Ovary (tissue), 9 donors: ENCODE results near the gene XKR3. TPM values are rescaled to one million over a fixed set of nuclear protein-coding genes. Genes with fewer than 3 reads are reported as not detected.
"Not testable (repeated sequence)": the region's sequence is repeated elsewhere in the genome, so short reads cannot be mapped to it uniquely, and the experiment has no call there.

Source experiments
- DNase-seq, 5 donors: peaks; one replicate each; pipeline ENCODE4 v3.0.0-alpha.2; 2019 to 2020
- H3K27ac ChIP-seq, 2 donors: fragments of 200-600 bp; one replicate each; pipeline versions ENCODE4 v1.5.1 to v1.8.0; 2019 to 2022
- H3K27me3 ChIP-seq: fragments of 200-600 bp; one replicate; pipeline ENCODE4 v1.8.0; 2022
- H3K36me3 ChIP-seq: fragments of 200-600 bp; sonication (generic); one replicate; pipeline ENCODE4 v1.5.1; 2019
- H3K4me1 ChIP-seq: one replicate; pipeline ENCODE4 v1.8.1; 2013; ENCODE audit warnings: mild to moderate bottlenecking, moderate library complexity; ENCODE audit not compliant: insufficient read depth
- H3K4me3 ChIP-seq: fragments of 200-600 bp; sonication (generic); one replicate; pipeline ENCODE4 v1.5.1; 2017
- H3K9me3 ChIP-seq, 2 donors: fragments of 200-600 bp in 1 of 2; sonication (generic) in 1 of 2; one replicate each; pipeline versions ENCODE4 v1.5.1 to v1.8.1; 2013 to 2019; ENCODE audit warnings: mild to moderate bottlenecking in 1 of 2, moderate library complexity in 1 of 2
- CTCF ChIP-seq, 3 donors: fragments of 450-650 bp in 2 of 3; fragments of 200-600 bp in 1 of 3; IDR thresholded peaks; one replicate each; pipeline versions ENCODE4 v1.5.1 to v1.8.0; 2016 to 2022; ENCODE audit warnings: antibody characterized with exemption in 3 of 3, mild to moderate bottlenecking in 1 of 3
- EP300 ChIP-seq: sonication (generic); formaldehyde crosslinking; IDR thresholded peaks from one replicate; pipeline ENCODE4 v1.6.1; 2017; ENCODE audit warnings: antibody characterized with exemption
- POLR2A ChIP-seq: fragments of 450-650 bp; IDR thresholded peaks from one replicate; pipeline ENCODE4 v1.6.1; 2017; ENCODE audit warnings: antibody characterized with exemption, mild to moderate bottlenecking, moderate library complexity
- WGBS, 3 donors: extraction: QIAGEN DNeasy Blood & Tissue Kit in 1 of 3; methylation state at CpG; one replicate each; pipeline versions ENCODE4 v1.1.5 to v1.1.7; 2013 to 2017; 5-methylcytosine and 5-hydroxymethylcytosine counted together
- intact Hi-C, 4 donors: fragments of 100-400 bp; cut with DNase I; formaldehyde crosslinking; loops; one replicate each; pipeline versions ENCODE4 v1.11.0 to v1.15.1; 2022 to 2023
- polyA plus RNA-seq, 2 donors: library from polyadenylated mRNA; stranded (reverse); fragments of 200-250 nt in 1 of 2; fragments of 350-450 nt in 1 of 2; fragmentation: Illumina TruSeq in 1 of 2; extraction: RNeasy Lipid Tissue Mini Kit (QIAGEN cat#74804) in 1 of 2; gene quantifications; one replicate each; pipeline ENCODE4 v1.2.3, GENCODE V29; 2013 to 2014
- total RNA-seq, 7 donors: library from RNA; depleted of rRNA in 2 of 7; stranded (reverse); fragments of >200 nt in 2 of 7; fragmentation: NEBNext Ultra II Directional in 3 of 7; extraction: Animal tissue kit (Norgen Biotek cat#: 25700) in 3 of 7; gene quantifications; one replicate each; pipeline versions ENCODE4 v1.1.0 to v1.2.4, GENCODE V29; 2016 to 2023
- donor health status: DM: no; HTN: no; CAD: no; lungs with moderate emphysema.
- donor health status: DM: no; HTN: no; CAD: no.
- donor health status: Bipolar disorder and iron deficiency.
- donor health status: DM: yes; HTN: yes; CAD: no.
- donor health status: DM: no; HTN: no; CAD: no.
- donor health status: DM: yes; HTN: yes; CAD: no.

Gene XKR3
- total and polyA plus RNA-seq, 9 donors, result not detected

- Histone ChIP-seq H3K27ac (no peak overlapping the region), H3K27me3 (no peaks in the 10 kb centered on the region), H3K9me3 (no peaks in the 10 kb centered on the region), H3K36me3 (no peaks in the 10 kb centered on the region), H3K4me1 (no peaks in the 10 kb centered on the region), H3K4me3 (no peak overlapping the region)
- intact Hi-C loops, result no loop called here
- TF ChIP-seq CTCF (IDR thresholded peaks at IDR 0.05) (no peak), POLR2A (no peak), EP300 (no peak)
- no peak for DNase-seq
- 69 to 79% (median 72%) methylated on average over 11 of the region's 11 CpGs for WGBS, 3 donors
Measured at GRCh38 chr22:16781074-16781763, 44.0 kb downstream of the XKR3 start.

- Histone ChIP-seq H3K27me3 (no peaks in the 10 kb centered on the region), H3K4me1 (no peaks in the 10 kb centered on the region), H3K36me3 (no peaks in the 10 kb centered on the region), H3K27ac (no peak overlapping the region), H3K4me3 (no peak overlapping the region), H3K9me3 (no peaks in the 10 kb centered on the region)
- TF ChIP-seq EP300 (no peak), CTCF (IDR thresholded peaks at IDR 0.05) (no peak), POLR2A (no peak)
- intact Hi-C loops, result no loop called here
- WGBS, 3 donors, result 44 to 65% (median 52%) methylated on average over 2 of the region's 2 CpGs
- DNase-seq, result no peak
Measured at GRCh38 chr22:16777284-16777924, 47.8 kb downstream of the XKR3 start.

GRCh38 chr22:16776080-16776479 lies 49.1 kb downstream of the XKR3 start:
- Histone ChIP-seq H3K27me3 (no peaks in the 10 kb centered on the region), H3K4me3 (no peak overlapping the region), H3K36me3 (no peaks in the 10 kb centered on the region), H3K27ac (no peak overlapping the region), H3K4me1 (no peaks in the 10 kb centered on the region), H3K9me3 (no peaks in the 10 kb centered on the region)
- DNase-seq, result no peak
- intact Hi-C loops, result no loop called here
- TF ChIP-seq EP300, result no peak
- no peak for TF ChIP-seq POLR2A
- no peak for TF ChIP-seq CTCF (IDR thresholded peaks at IDR 0.05)
- WGBS, 3 donors, result 81 to 93% (median 89%) methylated on average over 3 of the region's 3 CpGs

GRCh38 chr22:16774911-16775500 lies 50.2 kb downstream of the XKR3 start:
- intact Hi-C loops, result no loop called here
- Histone ChIP-seq H3K9me3 (no peaks in the 10 kb centered on the region), H3K36me3 (no peaks in the 10 kb centered on the region), H3K27me3 (no peaks in the 10 kb centered on the region), H3K4me1 (no peaks in the 10 kb centered on the region), H3K4me3 (no peak overlapping the region), H3K27ac (no peak overlapping the region)
- no peak for TF ChIP-seq EP300
- no peak for TF ChIP-seq POLR2A
- TF ChIP-seq CTCF (IDR thresholded peaks at IDR 0.05), result no peak
- DNase-seq, result no peak
- 24 to 41% (median 29%) methylated on average over 2 of the region's 2 CpGs for WGBS, 3 donors

GRCh38 chr22:16771569-16771968 lies 53.6 kb downstream of the XKR3 start:
- H3K4me3 ChIP-seq, intact Hi-C loops, H3K27ac ChIP-seq, H3K4me1 ChIP-seq, H3K27me3 ChIP-seq, H3K9me3 ChIP-seq, DNase-seq, H3K36me3 ChIP-seq: not testable (repeated sequence)
- WGBS, 3 donors, result 77 to 90% (median 82%) methylated on average over 4 of the region's 4 CpGs

- intact Hi-C loops, H3K4me3 ChIP-seq, H3K36me3 ChIP-seq, H3K27ac ChIP-seq, H3K9me3 ChIP-seq, DNase-seq, H3K27me3 ChIP-seq, H3K4me1 ChIP-seq: not testable (repeated sequence)
- 20 to 81% (median 32%) methylated on average over 2 of the region's 2 CpGs for WGBS, 3 donors
Measured at GRCh38 chr22:16767927-16768326, 57.3 kb downstream of the XKR3 start.

GRCh38 chr22:16762224-16762623 lies 63.0 kb downstream of the XKR3 start:
- H3K4me3 ChIP-seq, H3K9me3 ChIP-seq, H3K27me3 ChIP-seq, H3K27ac ChIP-seq, DNase-seq, intact Hi-C loops, H3K4me1 ChIP-seq, H3K36me3 ChIP-seq: not testable (repeated sequence)
- 62 to 84% (median 72%) methylated on average over 2 of the region's 2 CpGs for WGBS, 3 donors
